ENCODE results near the gene RARG.
"Not testable (repeated sequence)": the region's sequence is repeated elsewhere in the genome, so short reads cannot be mapped to it uniquely, and the experiment has no call there.

Gene RARG

DNA sequence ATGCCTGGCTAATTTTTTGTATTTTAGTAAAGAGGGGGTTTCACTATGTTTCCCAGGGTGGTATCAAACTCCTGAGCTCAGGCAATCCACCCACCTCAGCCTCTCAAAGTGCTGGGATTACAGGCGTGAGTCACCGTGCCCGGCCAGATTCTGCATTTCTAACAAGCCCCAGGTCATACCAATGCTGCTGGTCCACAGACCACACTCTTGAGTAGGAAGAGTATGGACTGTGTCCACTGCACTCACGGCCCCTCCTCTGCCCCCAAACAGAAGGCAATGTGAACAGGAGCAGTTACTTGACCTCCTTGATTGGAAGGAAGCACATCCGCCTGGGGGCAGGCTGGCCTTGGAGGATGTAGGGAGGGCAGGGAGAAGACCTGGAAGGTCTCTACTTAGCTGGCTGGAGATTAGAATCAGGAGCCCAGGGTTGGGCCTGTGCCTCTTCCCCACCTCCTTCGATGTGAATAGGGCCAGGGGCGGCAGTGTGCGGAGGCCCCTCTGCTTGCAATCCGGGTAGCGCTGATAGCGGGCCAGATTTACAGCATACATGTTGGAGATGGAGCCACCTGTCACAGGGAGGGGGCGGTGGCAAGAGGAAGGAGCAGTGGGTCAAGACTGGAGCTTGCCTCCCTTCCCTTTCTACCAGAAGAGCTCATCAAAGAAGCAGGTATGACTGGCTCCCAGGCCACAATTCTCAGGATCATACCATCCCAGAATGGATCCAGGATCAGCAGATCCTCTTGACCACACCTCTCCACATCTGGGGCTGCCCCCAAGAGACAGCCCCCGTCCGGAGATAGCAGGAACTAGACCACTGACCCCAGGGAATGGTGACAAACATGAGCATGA, 60.9 kb downstream of the RARG start:
- peak; percentile 4 for DNase-seq (ENCODE audit: low spot score)

DNA sequence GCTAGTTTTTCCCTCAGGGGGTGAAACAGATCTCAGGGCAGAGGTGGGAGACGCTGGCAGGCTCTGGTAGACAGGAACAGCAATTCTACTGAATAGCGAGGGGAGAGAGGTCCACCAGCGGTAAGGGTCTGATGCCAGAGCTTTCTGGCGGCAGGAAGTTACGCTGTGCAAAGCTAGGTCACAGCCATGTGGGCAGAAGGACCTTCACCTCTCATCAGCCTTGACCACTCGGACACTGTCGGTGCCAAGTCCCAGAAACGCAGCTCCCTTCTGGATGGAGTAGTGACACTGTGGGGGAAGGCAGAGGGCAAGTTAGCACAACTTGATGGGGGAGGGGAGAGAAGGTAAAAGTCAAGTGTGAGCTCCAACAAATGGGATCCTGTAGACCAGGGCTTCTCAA, 61.8 kb downstream of the RARG start:
- DNase-seq (ENCODE audit: low spot score) = peak; percentile 4

DNA sequence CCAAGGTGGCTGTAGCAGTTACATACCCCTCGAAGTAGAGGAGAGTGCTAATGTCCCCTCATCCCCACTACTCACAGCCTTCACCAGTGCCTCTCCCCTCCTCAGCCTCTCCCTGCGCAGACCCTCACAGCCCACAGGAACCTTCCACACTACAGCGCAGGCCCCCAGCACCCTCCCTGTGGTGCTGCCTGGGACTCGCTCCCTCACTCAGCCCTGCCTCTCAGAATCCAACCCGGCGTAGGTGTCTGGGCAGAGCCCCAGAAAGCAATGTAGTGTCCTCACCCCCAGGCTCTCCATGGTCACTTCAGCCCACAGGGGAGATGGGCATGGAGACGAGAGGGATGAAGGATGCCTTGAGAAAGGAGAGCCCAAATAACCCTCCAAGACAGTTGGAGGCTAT, 62.4 kb downstream of the RARG start:
- peak; percentile 3 for DNase-seq (ENCODE audit: low spot score)

DNA sequence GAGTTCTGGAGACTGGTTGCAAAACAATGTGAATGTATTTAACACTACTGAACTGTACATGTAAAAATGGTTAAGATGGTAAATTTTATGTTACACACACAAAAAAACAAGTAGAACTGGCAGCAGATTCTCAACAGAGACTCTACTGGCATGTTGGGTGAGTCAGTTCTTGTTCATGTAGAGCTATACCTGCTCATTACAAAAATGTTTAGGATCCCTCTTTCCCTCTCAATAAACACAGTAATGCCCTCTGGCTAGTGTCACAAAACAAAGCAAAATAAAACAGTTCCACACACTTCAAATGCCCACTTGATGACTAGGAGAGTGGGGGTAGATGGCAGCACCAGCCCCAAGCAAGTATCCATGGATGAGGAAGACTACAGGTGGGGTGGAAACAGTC, 65.2 kb downstream of the RARG start:
- DNase-seq (ENCODE audit: low spot score) = no peak

DNA sequence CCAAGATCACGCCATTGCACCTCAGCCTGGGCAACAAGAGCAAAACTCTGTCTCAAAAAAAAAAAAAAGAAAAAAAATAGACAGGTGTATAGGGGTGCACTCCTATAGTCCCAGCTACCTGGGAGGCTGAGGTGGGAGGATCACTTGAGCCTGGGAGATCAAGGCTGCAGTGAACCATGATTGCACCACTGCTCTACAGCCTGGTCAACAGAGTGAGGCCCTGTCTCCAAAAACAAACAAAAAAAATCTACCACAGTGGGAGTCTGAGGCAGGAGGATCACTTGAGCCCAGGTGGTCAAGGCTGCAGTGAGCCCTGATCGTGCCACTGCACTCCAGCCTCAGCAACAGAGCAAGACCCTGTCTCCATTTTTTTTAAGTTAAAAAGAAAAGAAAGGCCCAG, 69.0 kb downstream of the RARG start:
- not testable (repeated sequence) for DNase-seq (ENCODE audit: low spot score)

DNA sequence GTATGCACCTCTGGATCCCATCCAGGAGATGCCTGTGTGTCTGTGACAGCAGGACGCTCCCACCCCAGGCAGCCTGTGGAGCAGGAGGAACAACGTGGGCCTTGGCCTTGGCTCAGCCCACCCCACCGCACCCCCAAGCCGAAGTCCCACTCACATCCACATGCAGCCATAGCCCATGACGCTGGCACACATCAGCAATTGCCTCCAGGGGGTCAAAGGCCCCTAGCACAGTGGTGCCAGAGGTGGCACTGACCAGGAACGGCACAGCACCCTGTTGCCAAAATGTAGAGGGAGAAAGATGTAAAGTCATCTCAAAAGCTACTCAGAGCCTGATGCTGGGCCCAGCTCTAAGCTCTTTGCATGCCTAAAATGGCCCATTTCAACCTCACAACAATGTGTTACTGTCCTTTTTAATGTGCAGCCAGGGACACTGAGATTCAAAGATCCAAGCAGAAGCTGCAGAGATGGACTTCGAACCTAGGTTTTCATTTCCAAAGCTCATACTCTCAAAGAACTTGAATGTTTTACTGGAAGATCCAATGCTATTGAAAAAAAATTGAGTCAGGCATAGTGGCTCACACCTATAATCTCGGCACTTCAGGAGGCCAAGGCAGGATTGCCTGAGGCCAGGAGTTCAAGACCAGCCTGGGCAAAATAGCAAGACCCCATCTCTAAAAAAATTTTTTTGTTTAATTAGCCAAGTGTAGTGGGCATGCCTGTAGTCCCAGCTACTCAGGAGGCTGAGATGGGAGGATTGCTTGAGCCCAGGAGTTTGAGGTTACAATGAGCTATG, 70.7 kb downstream of the RARG start:
- no peak for DNase-seq (ENCODE audit: low spot score)

DNA sequence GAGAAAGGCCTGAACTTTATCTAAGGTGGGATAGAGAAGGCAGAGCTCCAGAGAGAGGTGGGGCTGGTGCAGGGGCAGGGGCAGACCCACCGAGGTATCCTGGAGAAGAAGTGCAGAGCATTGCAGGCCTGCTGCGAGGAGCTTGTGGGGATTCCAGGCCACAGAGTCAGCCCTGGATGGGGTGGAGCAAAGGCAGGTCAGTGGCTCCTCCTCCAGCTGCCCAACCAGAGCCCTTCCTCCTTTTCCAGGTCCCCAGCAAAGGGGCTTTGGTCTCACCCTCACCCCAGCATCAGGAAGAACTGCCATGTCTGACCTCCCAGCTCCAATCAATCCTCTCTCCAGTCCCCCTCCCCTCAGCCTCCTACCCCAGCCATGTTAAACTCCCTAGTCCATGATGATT, 71.3 kb downstream of the RARG start:
- no peak for DNase-seq (ENCODE audit: low spot score)

All from AG20443 (cell line).